GM19324 (cell line): ENCODE measurements around the gene APOB.
"Not testable (repeated sequence)": the region's sequence is repeated elsewhere in the genome, so short reads cannot be mapped to it uniquely, and the experiment has no call there.

Source experiments
- ATAC-seq: cut with Tn5 transposase; IDR thresholded peaks from one replicate; pipeline ENCODE4 v1.9.1; 2021; ENCODE audit warnings: mild to moderate bottlenecking, moderate library complexity; ENCODE audit not compliant: unreplicated experiment, low FRiP score

The APOB gene

DNA sequence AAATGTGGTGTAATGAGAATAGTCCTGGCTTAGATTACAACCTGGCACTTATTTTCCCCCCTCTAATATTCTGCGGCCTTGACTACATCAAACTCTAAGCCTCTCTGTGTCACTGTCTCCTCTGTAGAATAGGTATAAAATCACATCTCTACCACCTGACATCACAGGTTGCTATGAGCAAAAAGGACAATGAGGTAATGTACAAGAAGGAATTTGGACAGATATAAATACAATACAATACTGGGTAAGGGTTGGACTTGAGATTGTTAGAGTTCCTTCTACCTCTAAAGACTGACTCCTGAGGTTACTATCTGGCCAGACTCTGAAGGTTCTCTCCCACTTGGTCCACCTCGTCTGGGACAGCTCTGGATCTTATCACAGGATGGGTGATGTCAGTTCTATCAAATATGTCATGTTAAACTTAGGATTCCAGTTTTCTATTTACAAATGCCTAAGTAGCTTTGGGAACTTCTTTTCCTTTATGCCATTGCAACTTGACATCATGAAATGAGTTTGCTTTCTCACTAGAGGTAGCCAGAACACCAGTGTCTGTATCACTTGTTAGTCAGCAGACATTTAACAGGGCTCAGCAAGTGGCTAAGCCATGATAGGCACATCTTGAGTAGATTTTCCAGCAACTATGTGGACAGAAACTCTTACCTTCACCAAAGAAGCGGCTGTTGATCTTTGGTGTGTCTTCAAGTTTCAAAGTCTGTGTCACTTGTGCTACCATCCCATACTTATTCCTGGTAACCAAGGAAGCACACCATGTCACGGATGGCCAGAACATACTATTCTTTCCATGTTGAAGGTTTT, 9.5 kb downstream of the APOB start:
- ATAC-seq: no peak

DNA sequence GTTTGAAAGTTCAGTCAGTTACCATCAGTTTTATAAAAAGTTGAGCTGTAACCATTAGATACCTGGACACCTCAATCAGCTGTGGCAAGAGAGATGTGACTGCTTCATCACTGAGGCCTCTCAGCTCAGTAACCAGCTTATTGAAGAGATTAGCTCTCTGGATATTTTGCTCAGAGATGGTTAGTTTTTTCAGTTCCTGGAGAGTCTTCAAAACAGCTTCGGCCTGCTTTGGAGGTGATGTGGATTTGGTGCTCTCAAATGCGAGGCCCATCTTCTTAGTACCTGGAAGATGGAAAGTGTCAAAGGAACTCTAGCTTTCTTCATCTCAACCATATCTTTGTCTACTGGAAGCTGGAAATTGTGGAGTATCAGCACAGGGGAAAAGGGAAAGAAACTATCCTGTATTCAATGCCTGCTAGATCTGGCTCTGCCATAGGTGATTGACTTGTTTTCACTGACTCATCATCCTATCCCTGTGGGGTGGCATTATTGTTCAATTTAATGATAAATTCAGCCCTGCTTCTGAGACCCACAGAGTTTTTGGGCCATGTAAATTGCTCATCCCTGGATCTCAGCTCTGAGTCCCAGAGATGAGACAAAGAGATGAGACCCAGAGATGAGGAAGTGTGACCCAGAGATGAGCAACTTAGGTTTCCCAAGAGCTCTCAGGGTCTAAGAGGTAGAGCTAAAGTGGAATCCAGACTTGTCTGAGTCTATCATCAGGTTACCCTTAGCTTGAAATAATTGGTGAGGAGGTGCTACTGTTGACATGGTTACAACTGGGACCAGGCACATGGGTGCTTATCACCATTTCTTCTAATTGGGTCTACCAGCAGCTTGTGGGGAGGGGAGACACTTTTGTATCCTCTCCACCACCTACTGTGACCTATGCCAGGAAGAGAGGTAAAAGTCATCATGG, 10.4 kb downstream of the APOB start:
- no peak for ATAC-seq

DNA sequence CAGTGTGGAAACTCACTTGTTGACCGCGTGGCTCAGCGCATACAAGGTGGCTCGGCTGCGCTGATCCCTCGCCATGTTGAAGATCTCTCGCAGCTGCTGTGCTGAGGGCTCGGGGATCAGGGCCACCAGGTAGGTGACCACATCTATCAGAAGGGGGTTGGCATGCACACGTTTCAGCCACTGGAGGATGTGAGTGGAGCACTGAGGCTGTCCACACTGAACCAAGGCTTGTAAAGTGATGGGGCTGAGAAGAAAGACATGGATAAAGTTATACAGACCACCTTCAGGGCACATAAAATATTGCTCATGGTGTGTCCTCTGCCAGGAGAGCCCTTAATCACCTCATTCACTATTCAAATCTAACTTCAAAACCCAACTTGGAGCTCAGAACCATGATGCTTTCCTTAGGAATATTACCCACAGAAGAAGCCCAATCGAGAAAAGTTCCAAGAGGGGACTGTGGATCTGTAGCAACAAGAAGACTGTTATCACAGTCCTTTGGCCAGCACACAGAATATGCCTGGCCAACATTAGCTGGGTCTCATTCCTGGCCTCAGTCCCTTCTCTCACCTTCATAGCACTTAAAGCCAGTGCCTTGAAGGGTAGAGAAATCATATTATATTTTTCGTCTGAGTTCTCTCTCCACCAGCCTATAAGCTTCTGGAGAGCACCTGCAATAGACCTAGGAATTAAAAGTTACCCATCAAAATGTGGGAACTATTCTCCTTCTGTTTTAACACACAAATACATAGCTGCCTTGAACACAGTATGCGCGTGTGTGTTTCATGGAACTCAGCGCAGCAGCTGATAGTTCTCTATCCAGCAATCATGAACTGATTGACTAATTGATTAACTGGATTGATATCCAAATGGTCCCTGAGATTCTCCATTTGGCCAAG, 11.3 kb downstream of the APOB start:
- no peak for ATAC-seq

DNA sequence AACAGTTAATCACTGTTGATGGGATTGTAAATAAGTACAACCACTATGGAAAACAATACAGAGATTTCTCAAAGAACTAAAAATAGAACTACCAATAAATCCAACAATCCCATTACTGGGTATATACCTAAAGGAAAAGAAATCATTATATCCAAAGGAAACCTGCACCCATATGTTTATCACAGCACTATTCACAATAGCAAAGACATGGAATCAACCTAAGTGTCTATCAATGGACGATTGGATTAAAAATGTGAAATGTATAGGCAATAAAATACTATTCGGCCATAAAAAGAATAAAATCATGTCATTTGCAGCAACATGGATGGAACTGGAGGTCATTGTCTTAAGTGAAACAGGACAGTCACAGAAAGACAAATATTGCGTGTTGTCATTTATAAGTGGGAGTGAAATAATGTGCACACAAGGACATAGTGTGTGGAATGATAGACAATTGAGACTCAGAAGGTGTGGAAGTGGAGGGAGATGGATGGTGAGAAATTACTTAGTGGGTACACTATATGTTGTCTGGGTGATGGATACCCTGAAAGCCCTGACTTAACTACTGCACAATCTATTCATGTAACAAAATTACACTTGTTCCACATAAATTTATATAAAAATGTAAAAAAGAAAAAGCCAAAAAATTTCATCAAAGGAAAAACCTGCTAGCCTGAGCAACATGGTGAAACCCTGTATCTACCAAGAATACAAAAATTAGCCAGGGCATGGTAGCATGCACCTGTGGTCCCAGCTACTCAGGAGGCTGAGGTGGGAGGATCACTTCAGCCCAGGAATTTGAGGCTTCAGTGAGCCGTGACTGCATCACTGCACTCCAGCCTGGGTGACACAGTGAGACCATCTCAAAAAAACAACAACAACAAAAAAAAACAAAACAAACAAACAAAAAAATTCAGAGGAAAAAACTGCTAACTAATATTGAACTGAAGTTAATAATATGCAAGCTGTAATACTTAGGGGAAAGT, 12.6 kb downstream of the APOB start:
- no peak for ATAC-seq

DNA sequence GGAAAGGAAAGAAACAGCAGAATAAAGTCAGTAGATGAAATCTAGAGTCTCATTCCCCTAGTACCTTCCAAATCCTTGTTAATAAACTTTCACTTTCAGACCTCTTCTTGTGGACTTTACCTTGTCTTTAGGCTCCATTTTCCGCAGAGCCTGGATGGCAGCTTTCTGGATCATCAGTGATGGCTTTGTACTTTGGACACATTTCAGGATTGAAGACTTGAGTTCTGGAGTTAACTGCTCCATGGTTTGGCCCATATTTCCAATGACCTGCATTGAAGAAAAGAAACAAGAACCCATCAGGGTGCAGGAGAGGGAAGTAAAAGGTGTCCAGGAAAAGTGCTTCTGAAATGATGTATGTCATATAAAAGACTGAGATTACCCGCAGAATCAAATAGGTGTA, 14.4 kb downstream of the APOB start:
- no peak for ATAC-seq

DNA sequence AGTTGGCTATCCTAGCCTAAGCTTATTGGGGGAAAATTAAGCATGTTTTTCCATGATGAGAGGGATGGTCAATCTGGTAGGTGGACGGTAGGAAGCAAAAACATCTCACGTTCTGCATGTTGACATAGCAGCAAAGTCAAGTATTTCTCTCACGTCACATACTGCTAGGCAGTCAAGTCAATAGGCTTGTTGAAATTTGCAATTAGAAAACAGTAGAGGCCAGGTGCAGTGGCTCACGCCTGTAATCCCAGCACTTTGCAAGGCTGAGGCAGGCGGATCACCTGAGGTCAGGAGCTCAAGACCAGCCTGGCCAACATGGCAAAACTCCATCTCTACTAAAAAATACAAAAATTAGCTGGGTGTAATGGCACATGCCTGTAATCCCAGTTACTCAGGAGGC, 14.9 kb downstream of the APOB start:
- ATAC-seq: not testable (repeated sequence)

DNA sequence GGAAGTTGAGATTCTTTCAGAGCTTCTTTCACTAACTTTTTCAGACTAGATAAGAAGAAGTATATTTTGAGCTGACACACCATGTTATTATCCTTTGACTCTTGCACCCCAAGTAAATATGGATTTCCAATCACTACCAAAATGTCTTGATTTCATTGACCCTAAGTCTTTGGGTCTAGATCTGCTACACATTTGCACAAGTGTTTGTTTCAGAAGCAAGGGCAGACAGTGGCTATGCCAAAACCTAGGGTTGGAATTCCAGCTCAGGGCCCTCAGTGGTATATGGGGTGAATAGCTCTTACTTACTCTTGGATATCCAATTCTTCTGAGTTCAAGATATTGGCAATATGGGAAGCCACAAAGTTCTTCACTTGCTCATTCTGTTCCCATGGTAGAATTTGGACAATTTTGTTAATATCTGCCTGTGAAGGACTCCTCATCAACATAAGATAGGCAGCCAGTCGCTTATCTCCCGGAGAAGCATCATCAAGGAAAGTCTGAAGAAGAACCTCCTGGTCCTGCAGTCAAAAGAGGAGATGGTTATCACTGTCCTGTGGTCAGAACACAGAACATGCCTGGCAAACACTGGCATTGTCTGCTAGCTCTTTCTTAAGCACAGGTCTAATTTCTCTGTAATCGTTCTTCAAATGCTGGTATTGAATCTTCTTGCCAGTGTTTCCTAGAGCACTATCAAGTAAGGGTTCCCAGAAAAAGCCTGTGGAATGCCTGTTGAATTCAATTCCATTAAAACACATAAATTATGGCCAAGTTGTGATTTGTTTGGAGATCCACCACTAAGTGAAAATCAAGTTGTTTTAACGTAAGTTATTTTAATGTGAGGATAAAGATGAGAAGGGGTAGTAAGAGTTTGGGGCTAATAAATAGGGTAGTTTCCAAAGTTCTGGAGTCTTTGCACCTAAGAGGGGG, 15.6 kb downstream of the APOB start:
- ATAC-seq: no peak

DNA sequence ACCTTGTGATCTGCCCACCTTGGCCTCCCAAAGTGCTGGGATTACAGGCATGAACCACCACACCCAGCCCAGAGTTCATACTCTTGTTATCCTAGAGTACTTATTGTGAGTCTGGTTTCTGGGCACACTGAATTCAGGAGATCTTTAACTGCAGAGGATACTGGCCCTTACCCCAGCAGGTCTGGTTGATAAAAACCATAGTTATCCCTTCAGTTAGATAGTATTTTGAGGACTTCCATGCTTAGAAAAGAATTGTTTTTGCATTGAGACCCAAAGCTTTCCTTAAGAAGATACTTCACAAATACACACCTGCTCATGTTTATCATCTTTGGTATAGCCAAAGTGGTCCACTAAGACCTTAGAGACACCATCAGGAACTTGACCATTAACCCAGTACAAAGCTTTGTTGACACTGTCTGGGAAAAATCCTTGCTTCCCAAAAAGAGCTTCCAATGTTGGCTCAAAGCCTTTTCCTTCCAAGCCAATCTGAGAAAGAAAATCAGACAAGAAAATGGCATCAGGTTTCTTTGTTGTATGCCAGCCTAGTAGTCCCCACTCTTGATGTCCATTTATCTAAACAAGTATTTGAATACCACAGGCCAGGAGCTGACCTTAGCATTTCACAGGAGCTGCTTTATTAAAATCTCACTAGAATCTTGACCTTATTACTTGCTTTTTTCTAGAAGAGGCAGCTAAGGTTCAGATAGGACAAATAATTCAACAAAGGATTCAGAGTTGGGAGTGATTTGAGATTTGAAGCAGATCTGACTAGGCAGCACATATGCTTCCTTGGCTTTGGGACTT, 17.2 kb downstream of the APOB start:
- no peak for ATAC-seq

DNA sequence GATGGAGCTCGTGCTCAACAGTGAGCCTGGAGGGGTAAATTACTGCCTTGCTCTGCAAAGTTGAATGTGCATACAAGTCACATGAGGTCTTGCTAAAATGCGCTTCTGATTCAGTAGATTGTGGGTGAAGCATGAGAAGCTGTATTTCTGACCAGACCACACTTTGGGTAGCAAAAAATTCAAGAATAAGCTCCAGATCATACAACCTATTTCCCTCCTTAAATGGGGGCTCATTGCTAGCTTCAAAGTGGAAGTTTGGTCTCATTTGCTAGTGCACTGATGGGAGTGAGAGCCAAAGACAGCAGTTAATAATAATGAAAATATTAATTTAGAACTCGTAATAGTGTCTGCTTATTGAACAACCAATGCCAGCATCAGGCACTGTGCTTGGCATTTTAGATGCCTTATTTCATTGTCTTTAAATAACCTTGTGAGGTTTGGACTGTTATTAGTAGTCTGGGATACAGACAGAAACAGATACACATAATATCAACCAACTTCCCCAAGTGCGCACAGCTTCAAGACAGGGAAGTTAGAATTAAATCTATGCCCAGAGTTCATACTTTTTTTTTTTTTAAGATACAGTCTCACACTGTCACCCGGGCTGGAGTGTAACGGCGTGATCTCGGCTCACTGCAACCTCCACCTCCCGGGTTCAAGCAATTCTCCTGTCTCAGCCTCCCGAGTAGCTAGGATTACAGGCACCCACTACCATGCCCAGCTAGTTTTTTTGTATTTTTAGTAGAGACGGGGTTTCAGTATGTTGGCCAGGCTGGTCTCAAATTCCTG, 18.0 kb downstream of the APOB start:
- ATAC-seq: no peak

DNA sequence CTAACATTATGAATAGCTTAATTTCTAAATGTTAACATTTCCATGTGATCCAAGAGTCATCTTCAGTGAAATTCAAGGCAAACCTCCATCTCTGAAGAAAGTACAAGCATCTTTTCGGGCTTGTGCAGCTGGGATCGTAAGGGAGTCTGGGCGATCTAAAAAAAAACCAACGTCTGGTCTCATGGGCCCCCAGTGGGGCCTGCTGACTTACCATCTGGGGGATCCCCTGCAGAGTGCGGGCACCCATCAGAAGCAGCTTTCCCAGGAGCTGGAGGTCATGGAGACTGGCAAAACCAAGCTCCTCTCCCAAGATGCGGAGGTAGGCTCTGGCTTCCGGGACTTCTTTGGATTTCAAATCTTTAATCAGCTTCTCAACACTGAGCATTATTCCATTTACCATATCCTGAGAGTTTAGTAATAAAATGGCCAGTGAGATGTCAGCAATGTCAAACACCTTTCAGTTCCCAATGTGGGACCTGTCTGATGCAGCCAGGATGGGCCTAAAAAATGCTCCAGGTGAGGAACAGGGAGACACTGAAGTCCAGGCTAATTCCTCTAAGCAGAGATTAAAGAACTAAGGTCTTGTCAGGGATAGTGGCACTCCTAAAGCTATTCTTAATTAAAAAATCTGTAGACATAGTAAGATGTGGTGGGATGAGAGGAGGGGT, 19.0 kb downstream of the APOB start:
- no peak for ATAC-seq

DNA sequence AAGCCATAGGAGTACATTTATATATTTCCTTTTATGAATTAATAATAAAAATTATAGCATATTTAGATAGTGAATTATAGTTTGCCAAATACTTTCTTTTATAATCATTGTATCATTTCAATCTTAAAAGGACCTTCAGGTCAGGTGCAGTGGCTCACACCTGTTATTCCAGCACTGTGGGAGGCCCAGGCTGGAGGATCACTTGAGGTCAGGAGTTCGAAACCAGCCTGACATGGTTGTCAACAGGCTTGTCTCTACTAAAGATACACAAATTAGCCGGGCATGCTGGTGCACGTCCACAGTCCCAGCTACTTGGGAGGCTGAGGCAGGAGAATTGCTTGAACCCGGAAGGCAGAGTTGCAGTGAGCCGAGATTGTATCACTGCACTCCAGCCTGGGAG, 19.7 kb downstream of the APOB start:
- ATAC-seq: no peak

DNA sequence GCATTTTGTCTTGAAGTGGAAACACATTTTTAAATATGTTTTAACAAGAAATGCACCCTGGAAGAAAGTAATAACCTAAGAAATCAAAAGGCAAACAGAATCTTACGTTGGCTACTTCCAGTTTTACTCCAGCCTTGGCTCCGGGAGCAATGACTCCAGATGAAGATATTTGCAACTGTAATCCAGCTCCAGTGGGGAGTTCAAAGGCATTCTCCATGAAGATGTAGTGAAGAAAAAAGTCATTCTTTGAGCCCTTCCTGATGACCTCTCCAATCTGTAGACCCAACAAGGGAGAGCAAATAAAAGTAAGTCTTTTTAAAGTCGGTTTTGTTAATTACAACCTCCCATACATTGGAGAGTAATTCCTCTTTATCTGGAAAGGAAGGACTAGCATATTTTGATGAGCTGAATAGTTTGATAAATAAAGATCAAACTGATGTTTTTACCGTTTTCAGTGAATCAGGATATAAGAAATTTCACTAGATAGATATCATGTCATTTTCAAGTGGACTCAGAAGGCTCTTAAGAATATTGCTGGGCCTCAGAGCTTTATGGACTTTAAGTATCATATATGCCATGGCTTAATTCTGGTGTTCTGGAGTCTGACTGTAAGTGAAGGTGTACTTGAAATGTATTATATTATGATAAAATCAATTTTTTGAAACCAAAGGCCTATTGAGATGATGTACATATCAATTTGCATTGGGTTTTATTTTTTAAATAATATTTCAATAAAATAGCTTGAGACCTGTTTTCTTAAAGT, 20.3 kb downstream of the APOB start:
- ATAC-seq: no peak

DNA sequence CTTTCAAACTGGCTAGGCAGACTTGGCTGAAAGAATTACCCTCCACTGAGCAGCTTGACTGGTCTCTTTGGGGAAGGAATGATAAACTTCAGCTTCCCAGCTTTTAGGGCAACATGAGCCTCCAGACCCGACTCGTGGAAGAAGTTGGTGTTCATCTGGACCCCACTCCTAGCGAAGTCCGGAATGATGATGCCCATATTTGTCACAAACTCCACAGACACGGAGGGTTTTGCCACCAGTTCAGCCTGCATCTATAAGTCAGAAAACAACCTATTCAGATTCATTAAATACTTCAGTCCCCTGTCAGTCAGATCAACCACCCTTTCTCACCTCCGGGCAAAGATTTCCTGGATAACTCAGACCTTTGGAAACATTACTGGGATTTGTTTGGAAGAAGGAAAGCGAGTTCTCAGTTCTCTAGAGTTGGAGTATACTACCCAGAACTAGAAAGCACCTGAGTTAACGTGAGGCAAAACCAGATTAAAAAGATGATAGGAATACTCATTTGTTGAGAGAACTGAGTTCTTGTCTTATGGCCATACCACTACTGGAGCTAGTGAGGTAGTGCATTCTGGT, 21.0 kb downstream of the APOB start:
- ATAC-seq: no peak

DNA sequence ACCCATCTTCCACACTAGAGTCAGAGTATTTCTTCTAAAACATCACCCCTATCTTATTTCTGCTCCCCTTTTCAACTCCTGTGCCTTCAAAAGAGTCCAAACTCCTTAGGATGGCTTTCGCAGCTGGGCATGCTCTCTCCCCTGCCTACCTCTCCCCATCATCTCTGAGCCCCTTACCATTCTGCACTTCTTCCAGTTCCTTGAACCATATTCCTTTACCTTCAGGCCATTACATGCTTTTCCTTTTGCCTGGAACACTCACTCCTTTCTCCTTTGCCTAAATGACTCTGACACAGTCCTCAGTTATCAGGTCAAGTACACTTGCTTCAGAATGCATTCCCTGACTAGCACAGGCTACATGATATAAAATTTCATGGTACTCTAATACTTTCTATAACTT, 22.4 kb downstream of the APOB start:
- no peak for ATAC-seq

DNA sequence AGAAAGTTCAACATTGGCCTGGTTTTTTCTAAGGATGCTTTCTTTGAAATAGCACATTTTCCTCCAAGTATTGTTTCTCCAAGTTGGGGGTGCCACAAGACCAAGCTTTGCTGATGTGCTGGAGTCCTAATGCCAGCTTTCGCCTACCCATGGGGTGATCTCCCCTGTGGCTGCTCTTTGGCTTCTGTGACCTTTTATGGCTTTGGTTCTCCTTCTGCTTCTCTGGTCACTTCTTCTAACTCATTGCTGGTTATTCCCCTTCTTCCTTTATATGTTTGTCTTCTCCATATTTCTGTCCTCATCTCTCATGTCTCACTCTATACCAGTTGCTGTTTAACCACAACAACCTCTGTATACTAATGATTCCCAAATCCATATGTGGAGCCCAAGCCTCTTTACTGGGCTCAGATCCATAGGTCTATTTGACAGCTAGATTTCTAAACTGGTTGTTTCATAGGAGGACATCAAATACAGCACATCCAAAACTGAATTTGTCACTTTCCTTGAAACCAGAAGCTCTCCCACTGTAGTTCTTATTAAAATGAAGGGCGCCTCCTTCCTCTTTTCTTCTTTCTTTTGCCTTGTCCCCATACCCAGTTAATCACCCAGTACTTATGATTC, 23.1 kb downstream of the APOB start:
- no peak for ATAC-seq
